Measurements from ENCODE around the gene PLG.
"Not testable (repeated sequence)": the region's sequence is repeated elsewhere in the genome, so short reads cannot be mapped to it uniquely, and the experiment has no call there.

Gene PLG

GRCh38 chr6:160708993-160709392, 6.9 kb downstream of the PLG start:
- not testable (repeated sequence) for DNase-seq

GRCh38 chr6:160714731-160715316, 12.8 kb downstream of the PLG start:
- no peak for DNase-seq

GRCh38 chr6:160730911-160731310, 28.9 kb downstream of the PLG start:
- DNase-seq, result no peak

GRCh38 chr6:160733050-160733646, 31.1 kb downstream of the PLG start:
- peak; percentile 45 for DNase-seq

GRCh38 chr6:160734627-160735026, 32.6 kb downstream of the PLG start:
- DNase-seq, result no peak

- DNase-seq, result no peak
Measured at GRCh38 chr6:160735523-160735922, 33.5 kb downstream of the PLG start.

GRCh38 chr6:160737934-160738333, 35.9 kb downstream of the PLG start:
- DNase-seq, result no peak

GRCh38 chr6:160739955-160740354, 37.9 kb downstream of the PLG start:
- DNase-seq, result no peak

- not testable (repeated sequence) for DNase-seq
Measured at GRCh38 chr6:160741012-160741411, 39.0 kb downstream of the PLG start.

GRCh38 chr6:160742090-160742489, 40.0 kb downstream of the PLG start:
- no peak for DNase-seq

GRCh38 chr6:160750276-160750689, 48.2 kb downstream of the PLG start:
- DNase-seq, result no peak

GRCh38 chr6:160753211-160753610, 51.2 kb downstream of the PLG start:
- not testable (repeated sequence) for DNase-seq

- no peak for DNase-seq
Measured at GRCh38 chr6:160755165-160755564, 53.1 kb downstream of the PLG start.

- no peak for DNase-seq
Measured at GRCh38 chr6:160756021-160756420, 54.0 kb downstream of the PLG start.

- no peak for DNase-seq
Measured at GRCh38 chr6:160756871-160757270, 54.8 kb downstream of the PLG start.

- DNase-seq, result no peak
Measured at GRCh38 chr6:160764847-160765246, 62.8 kb downstream of the PLG start.

GRCh38 chr6:160765412-160765811, 63.4 kb downstream of the PLG start:
- DNase-seq, result no peak

- DNase-seq, result no peak
Measured at GRCh38 chr6:160766657-160766988, 64.6 kb downstream of the PLG start.

- peak; percentile 37 for DNase-seq
Measured at GRCh38 chr6:160766989-160767646, 65.1 kb downstream of the PLG start.

GRCh38 chr6:160767647-160768019, 65.6 kb downstream of the PLG start:
- DNase-seq, result no peak

- no peak for DNase-seq
Measured at GRCh38 chr6:160768101-160768500, 66.1 kb downstream of the PLG start.

- no peak for DNase-seq
Measured at GRCh38 chr6:160774399-160774798, 72.4 kb downstream of the PLG start.

GRCh38 chr6:160775792-160776580, 73.9 kb downstream of the PLG start:
- no peak for DNase-seq

- not testable (repeated sequence) for DNase-seq
Measured at GRCh38 chr6:160779095-160779494, 77.1 kb downstream of the PLG start.

All from CD4-positive, alpha-beta T cell treated with Interleukin-12 subunit alpha and Interleukin-12 subunit beta, for 1 hour (primary cell).